ENCODE measurements around the gene HOXD8.

The HOXD8 gene

DNA sequence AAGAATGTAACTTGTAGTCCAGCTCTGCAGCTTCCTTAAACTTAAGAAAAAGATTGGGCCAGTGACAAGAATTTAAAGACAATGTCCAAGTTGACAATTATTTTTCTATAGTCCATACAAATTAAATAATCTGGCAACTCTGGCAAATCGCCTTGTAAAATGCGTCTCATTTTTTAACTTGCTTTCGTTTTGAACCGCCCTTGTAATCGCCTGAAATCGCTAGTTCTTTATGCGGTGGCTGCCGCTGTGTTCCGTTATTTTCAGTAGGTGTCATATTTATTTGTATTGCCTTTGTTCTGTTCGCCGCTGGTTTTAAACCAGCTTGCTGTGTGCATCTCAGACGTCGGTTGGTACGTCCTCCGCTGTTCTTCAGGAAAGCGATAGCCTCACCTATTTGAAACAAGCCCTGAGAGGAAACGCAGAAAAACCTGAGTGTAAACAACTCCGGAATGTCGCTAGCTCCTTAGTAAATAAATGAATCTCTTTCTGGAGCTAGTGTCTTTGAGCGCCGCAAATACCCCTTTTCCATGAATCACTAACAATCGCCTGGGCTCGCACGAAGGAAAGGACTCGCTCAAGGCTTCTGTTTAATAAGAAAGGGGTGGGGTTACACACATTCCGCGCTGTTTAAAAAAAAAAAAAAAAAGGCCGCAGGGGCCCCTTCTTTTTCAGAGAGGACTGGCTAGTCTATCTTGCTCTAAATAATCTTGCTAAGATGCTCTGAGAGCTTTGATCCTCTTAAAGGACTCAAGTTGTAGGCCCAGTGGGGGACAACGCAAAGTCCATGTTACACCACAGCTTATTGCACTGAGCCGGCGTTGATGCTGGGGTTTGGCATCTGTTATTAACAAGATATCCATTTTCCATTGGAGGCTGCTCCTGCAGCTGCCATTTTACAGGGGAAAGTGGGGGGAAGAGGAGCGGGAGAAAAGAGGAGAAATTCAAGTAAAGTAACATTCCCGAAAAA, 3.0 kb downstream of the HOXD8 start:
- DNase-seq (ENCODE audit: low spot score) = no peak
- in situ Hi-C loops (cut with MboI; ENCODE audit: low sequenced_read_pairs, unreplicated experiment) = loop anchor here (25.0 kb wide), 1 partner anchor 680 kb away; no protein-coding TSS in a partner anchor

GRCh38 chr2:176133389-176133788, 3.9 kb downstream of the HOXD8 start:
- in situ Hi-C loops (cut with MboI; ENCODE audit: low sequenced_read_pairs, unreplicated experiment) = loop anchor here (25.0 kb wide), 1 partner anchor 679 kb away; no protein-coding TSS in a partner anchor
- no peak for DNase-seq (ENCODE audit: low spot score)
- TF ChIP-seq CTCF (IDR thresholded peaks at IDR 0.05; ENCODE audit: borderline replicate concordance, control extremely low read depth, extremely low read depth, insufficient read depth, missing control alignments) = no peak

More for the DNA sequence above, 3.0 kb downstream of the HOXD8 start:
- TF ChIP-seq CTCF (IDR thresholded peaks at IDR 0.05; ENCODE audit: borderline replicate concordance, control extremely low read depth, extremely low read depth, insufficient read depth, missing control alignments) = no peak

- no peak for TF ChIP-seq CTCF (IDR thresholded peaks at IDR 0.05; ENCODE audit: borderline replicate concordance, control extremely low read depth, extremely low read depth, insufficient read depth, missing control alignments)
- in situ Hi-C loops (cut with MboI; ENCODE audit: low sequenced_read_pairs, unreplicated experiment) = loop anchor here (25.0 kb wide), 1 partner anchor 678 kb away; no protein-coding TSS in a partner anchor
- DNase-seq (ENCODE audit: low spot score) = no peak
Measured at GRCh38 chr2:176134035-176134434, 4.5 kb downstream of the HOXD8 start.

- no peak for DNase-seq (ENCODE audit: low spot score)
- in situ Hi-C loops (cut with MboI; ENCODE audit: low sequenced_read_pairs, unreplicated experiment) = loop anchor here (25.0 kb wide), 1 partner anchor 677 kb away; no protein-coding TSS in a partner anchor
- TF ChIP-seq CTCF (IDR thresholded peaks at IDR 0.05; ENCODE audit: borderline replicate concordance, control extremely low read depth, extremely low read depth, insufficient read depth, missing control alignments) = no peak
Measured at GRCh38 chr2:176135035-176135440, 5.5 kb downstream of the HOXD8 start.

GRCh38 chr2:176136374-176137251, 7.1 kb downstream of the HOXD8 start:
- TF ChIP-seq CTCF (IDR thresholded peaks at IDR 0.05; ENCODE audit: borderline replicate concordance, control extremely low read depth, extremely low read depth, insufficient read depth, missing control alignments) = no peak
- DNase-seq (ENCODE audit: low spot score) = no peak
- in situ Hi-C loops (cut with MboI; ENCODE audit: low sequenced_read_pairs, unreplicated experiment) = loop anchor here (25.0 kb wide), 1 partner anchor 676 kb away; no protein-coding TSS in a partner anchor

GRCh38 chr2:176137252-176137580, 7.7 kb downstream of the HOXD8 start:
- DNase-seq (ENCODE audit: low spot score) = no peak
- no peak for TF ChIP-seq CTCF (IDR thresholded peaks at IDR 0.05; ENCODE audit: borderline replicate concordance, control extremely low read depth, extremely low read depth, insufficient read depth, missing control alignments)
- in situ Hi-C loops (cut with MboI; ENCODE audit: low sequenced_read_pairs, unreplicated experiment) = loop anchor here (25.0 kb wide), 1 partner anchor 675 kb away; no protein-coding TSS in a partner anchor
